Neural cell (in vitro differentiated cells): Measurements from ENCODE around the gene ACAN. TPM values are rescaled to one million over a fixed set of nuclear protein-coding genes. Genes with fewer than 3 reads are reported as not detected.

Source experiments
- H2AFZ ChIP-seq: fragments of 200-600, 300-800 bp; sonication (generic), shearing (Covaris generic); 2 replicates; pipeline ENCODE4 v1.6.0; 2014; ENCODE audit warnings: low read depth, mild to moderate bottlenecking, antibody characterized with exemption, low read length, moderate library complexity
- H3F3A ChIP-seq: fragments of 200-600 bp; shearing (Covaris generic); 2 replicates; pipeline ENCODE4 v1.6.1; 2016; ENCODE audit warnings: mild to moderate bottlenecking, moderate library complexity, mixed read lengths, antibody characterized with exemption, low read length; ENCODE audit not compliant: insufficient read depth, poor library complexity, severe bottlenecking
- H3K27ac ChIP-seq: fragments of 200-600, 300-800 bp; sonication (generic), shearing (Covaris generic); 2 replicates; pipeline ENCODE4 v1.5.1; 2014; ENCODE audit warnings: mild to moderate bottlenecking, low read length, moderate library complexity
- H3K27me3 ChIP-seq: fragments of 300-800, 200-600 bp; sonication (generic), shearing (Covaris generic); 2 replicates; pipeline ENCODE4 v1.6.0; 2014; ENCODE audit warnings: mild to moderate bottlenecking, low read depth, low read length, moderate library complexity; ENCODE audit not compliant: insufficient read depth
- H3K36me3 ChIP-seq: fragments of 300-800, 200-600 bp; sonication (generic), shearing (Covaris generic); 2 replicates; pipeline ENCODE4 v1.5.1; 2014; ENCODE audit warnings: mild to moderate bottlenecking, antibody characterized with exemption, low read length, moderate library complexity; ENCODE audit not compliant: insufficient read depth
- H3K4me2 ChIP-seq: fragments of 300-800, 200-600 bp; sonication (generic), shearing (Covaris generic); 2 replicates; pipeline ENCODE4 v1.6.0; 2014; ENCODE audit warnings: mild to moderate bottlenecking, low read length
- H3K4me3 ChIP-seq: fragments of 300-800, 200-600 bp; sonication (generic), shearing (Covaris generic); 2 replicates; pipeline ENCODE4 v1.5.1; 2014; ENCODE audit warnings: mild to moderate bottlenecking, low read length, moderate library complexity
- H3K79me2 ChIP-seq: fragments of 200-600 bp; shearing (Covaris generic); replicated peaks from 2 replicates; pipeline ENCODE4 v1.6.0; 2014; ENCODE audit warnings: mild to moderate bottlenecking, low read length, moderate library complexity; ENCODE audit not compliant: insufficient read depth
- H3K9ac ChIP-seq: fragments of 300-800, 200-600 bp; sonication (generic), shearing (Covaris generic); 2 replicates; pipeline ENCODE4 v1.6.1; 2016; ENCODE audit warnings: mild to moderate bottlenecking, low read length, mixed read lengths
- H3K9me2 ChIP-seq: fragments of 200-600 bp; shearing (Covaris generic); 2 replicates; pipeline ENCODE4 v1.6.1; 2016; ENCODE audit warnings: mild to moderate bottlenecking, low read length, mixed read lengths; ENCODE audit not compliant: insufficient read depth
- H3K9me3 ChIP-seq: fragments of 200-600, 300-800 bp; sonication (generic), shearing (Covaris generic); 2 replicates; pipeline ENCODE4 v1.6.1; 2016; ENCODE audit warnings: mild to moderate bottlenecking, mixed run types, low read length, moderate library complexity, mixed read lengths
- H4K20me1 ChIP-seq: fragments of 200-600 bp; shearing (Covaris generic); 2 replicates; pipeline ENCODE4 v1.6.1; 2016; ENCODE audit warnings: mild to moderate bottlenecking, mixed run types; ENCODE audit not compliant: insufficient read depth
- EP300 ChIP-seq: fragments of 450-650 bp; conservative IDR thresholded peaks from 2 replicates; pipeline ENCODE4 v1.6.1; 2014; ENCODE audit warnings: antibody characterized with exemption, mild to moderate bottlenecking, moderate library complexity; ENCODE audit not compliant: poor library complexity, severe bottlenecking
- EZH2 ChIP-seq: fragments of 200-600, 300-800 bp; shearing (Covaris generic), sonication (generic); IDR thresholded peaks from 2 replicates; pipeline ENCODE4 v1.6.1; 2014; ENCODE audit warnings: antibody characterized with exemption, low read length, borderline replicate concordance, mild to moderate bottlenecking; ENCODE audit not compliant: insufficient read depth, poor library complexity, severe bottlenecking
- MXI1 ChIP-seq: fragments of 450-650 bp; conservative IDR thresholded peaks from 2 replicates; pipeline ENCODE4 v1.6.1; 2014; ENCODE audit warnings: antibody characterized with exemption, mild to moderate bottlenecking; ENCODE audit not compliant: poor library complexity, severe bottlenecking
- POLR2AphosphoS5 ChIP-seq: IDR thresholded peaks from 2 replicates; pipeline ENCODE4 v1.6.1; 2012
- RAD21 ChIP-seq: fragments of 450-650 bp; conservative IDR thresholded peaks from 2 replicates; pipeline ENCODE4 v1.6.1; 2014; ENCODE audit warnings: antibody characterized with exemption, mild to moderate bottlenecking, moderate library complexity
- REST ChIP-seq: IDR thresholded peaks from 2 replicates; pipeline ENCODE4 v1.6.1; 2012; ENCODE audit warnings: borderline replicate concordance
- SMC3 ChIP-seq: fragments of 450-650 bp; conservative IDR thresholded peaks from 2 replicates; pipeline ENCODE4 v1.6.1; 2014; ENCODE audit warnings: antibody characterized with exemption, mild to moderate bottlenecking, moderate library complexity; ENCODE audit not compliant: poor library complexity
- TAF1 ChIP-seq: IDR thresholded peaks from 2 replicates; pipeline ENCODE4 v1.6.1; 2012; ENCODE audit warnings: low read depth
- polyA plus RNA-seq: library from polyadenylated mRNA; depleted of rRNA; stranded (reverse); fragments of >200 nt; gene quantifications from 2 replicates; pipeline ENCODE4 v1.2.3, GENCODE V29; 2014
- TF ChIP-seq, protein P1 (sequence below): fragments of 450-650 bp; IDR thresholded peaks from 2 replicates; pipeline ENCODE4 v1.5.1; 2014; ENCODE audit warnings: antibody characterized with exemption, mild to moderate bottlenecking, moderate library complexity; ENCODE audit not compliant: poor library complexity, severe bottlenecking

The ACAN gene
- polyA plus RNA-seq, 1 donor from 2014 or later = not detected

- Histone ChIP-seq H3K79me2 (no peaks in the 10 kb centered on the region), H4K20me1 (no peaks in the 10 kb centered on the region), H3K36me3 (no peaks in the 10 kb centered on the region), H3K27ac (no peak overlapping the region), H3K9me2 (no peaks in the 10 kb centered on the region), H3K4me3 (no peak overlapping the region), H3K9ac (no peak overlapping the region), H2AFZ (no peak overlapping the region), H3K4me2 (no peak overlapping the region), H3F3A (no peaks in the 10 kb centered on the region), H3K27me3 (peaks cover 22% of the 10 kb centered on the region), H3K9me3 (no peaks in the 10 kb centered on the region)
- TF ChIP-seq, protein P1, sequence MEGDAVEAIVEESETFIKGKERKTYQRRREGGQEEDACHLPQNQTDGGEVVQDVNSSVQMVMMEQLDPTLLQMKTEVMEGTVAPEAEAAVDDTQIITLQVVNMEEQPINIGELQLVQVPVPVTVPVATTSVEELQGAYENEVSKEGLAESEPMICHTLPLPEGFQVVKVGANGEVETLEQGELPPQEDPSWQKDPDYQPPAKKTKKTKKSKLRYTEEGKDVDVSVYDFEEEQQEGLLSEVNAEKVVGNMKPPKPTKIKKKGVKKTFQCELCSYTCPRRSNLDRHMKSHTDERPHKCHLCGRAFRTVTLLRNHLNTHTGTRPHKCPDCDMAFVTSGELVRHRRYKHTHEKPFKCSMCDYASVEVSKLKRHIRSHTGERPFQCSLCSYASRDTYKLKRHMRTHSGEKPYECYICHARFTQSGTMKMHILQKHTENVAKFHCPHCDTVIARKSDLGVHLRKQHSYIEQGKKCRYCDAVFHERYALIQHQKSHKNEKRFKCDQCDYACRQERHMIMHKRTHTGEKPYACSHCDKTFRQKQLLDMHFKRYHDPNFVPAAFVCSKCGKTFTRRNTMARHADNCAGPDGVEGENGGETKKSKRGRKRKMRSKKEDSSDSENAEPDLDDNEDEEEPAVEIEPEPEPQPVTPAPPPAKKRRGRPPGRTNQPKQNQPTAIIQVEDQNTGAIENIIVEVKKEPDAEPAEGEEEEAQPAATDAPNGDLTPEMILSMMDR = no peak
- TF ChIP-seq EZH2 = no peak
- TF ChIP-seq RAD21 = no peak
- no peak for TF ChIP-seq POLR2AphosphoS5
- TF ChIP-seq EP300 = no peak
- no peak for TF ChIP-seq REST
- no peak for TF ChIP-seq SMC3
- TF ChIP-seq TAF1 = no peak
- no peak for TF ChIP-seq MXI1
Measured at GRCh38 chr15:88891540-88892254, 88.5 kb downstream of the ACAN start.

GRCh38 chr15:88894348-88894818 is 91.1 kb downstream of the ACAN start:
- Histone ChIP-seq H3F3A (no peaks in the 10 kb centered on the region), H3K36me3 (no peaks in the 10 kb centered on the region), H3K27ac (no peak overlapping the region), H3K9ac (no peak overlapping the region), H3K79me2 (no peaks in the 10 kb centered on the region), H4K20me1 (no peaks in the 10 kb centered on the region), H3K27me3 (peaks cover 22% of the 10 kb centered on the region), H3K4me2 (no peak overlapping the region), H2AFZ (no peak overlapping the region), H3K4me3 (peak overlapping the region; percentile 50), H3K9me2 (no peaks in the 10 kb centered on the region), H3K9me3 (no peaks in the 10 kb centered on the region)
- TF ChIP-seq EZH2 (no peak), MXI1 (no peak), POLR2AphosphoS5 (no peak), TAF1 (no peak), SMC3 (peak; percentile 43), EP300 (no peak), RAD21 (peak; percentile 53), REST (no peak)
- TF ChIP-seq, protein P1 = peak; percentile 61
